KMS-11 (cell line): Measurements from ENCODE around the gene ARHGEF19.
"Not testable (repeated sequence)": the region's sequence is repeated elsewhere in the genome, so short reads cannot be mapped to it uniquely, and the experiment has no call there.

Source experiments
- H2AFZ ChIP-seq: fragments of 200-600 bp; sonication (generic); 2 replicates; pipeline ENCODE4 v1.6.1; 2016; ENCODE audit warnings: antibody characterized with exemption, mixed run types, low read depth
- H3K27ac ChIP-seq: fragments of 200-600 bp; sonication (generic); 2 replicates; pipeline ENCODE4 v1.6.1; 2016; ENCODE audit warnings: mild to moderate bottlenecking, mixed run types
- H3K27me3 ChIP-seq: fragments of 200-600 bp; sonication (generic); 2 replicates; pipeline ENCODE4 v1.6.1; 2017; ENCODE audit warnings: mild to moderate bottlenecking, low read depth, mixed run types, moderate library complexity; ENCODE audit not compliant: insufficient read depth
- H3K36me3 ChIP-seq: fragments of 200-600 bp; sonication (generic); 2 replicates; pipeline ENCODE4 v1.6.1; 2017; ENCODE audit warnings: mild to moderate bottlenecking, mixed run types; ENCODE audit not compliant: insufficient read depth
- H3K4me1 ChIP-seq: fragments of 200-600 bp; sonication (generic); 2 replicates; pipeline ENCODE4 v1.6.1; 2016; ENCODE audit warnings: mild to moderate bottlenecking, low read depth, mixed run types; ENCODE audit not compliant: poor library complexity, severe bottlenecking
- H3K4me2 ChIP-seq: fragments of 200-600 bp; sonication (generic); 2 replicates; pipeline ENCODE4 v1.7.0; 2016; ENCODE audit warnings: mild to moderate bottlenecking, mixed run types
- H3K4me3 ChIP-seq: fragments of 200-600 bp; sonication (generic); IDR thresholded peaks from 2 replicates; pipeline ENCODE4 v1.6.1; 2017; ENCODE audit warnings: low read depth, low read length, mixed read lengths; ENCODE audit not compliant: insufficient read depth
- H3K79me2 ChIP-seq: fragments of 200-600 bp; sonication (generic); 2 replicates; pipeline ENCODE4 v1.6.1; 2016; ENCODE audit warnings: low read depth, mixed run types; ENCODE audit not compliant: insufficient read depth
- H3K9ac ChIP-seq: fragments of 200-600 bp; sonication (generic); 2 replicates; pipeline ENCODE4 v1.6.1; 2016; ENCODE audit warnings: mild to moderate bottlenecking, mixed run types
- H4K20me1 ChIP-seq: fragments of 200-600 bp; sonication (generic); 2 replicates; pipeline ENCODE4 v1.6.1; 2016; ENCODE audit warnings: mild to moderate bottlenecking, mixed run types; ENCODE audit not compliant: insufficient read depth
- CTCF ChIP-seq: fragments of 200-600 bp; sonication (generic); conservative IDR thresholded peaks from 2 replicates; pipeline ENCODE4 v1.6.1; 2017; ENCODE audit warnings: low read depth, mild to moderate bottlenecking, antibody characterized with exemption, low read length, moderate library complexity, mixed read lengths

The ARHGEF19 gene

GRCh38 chr1:16215882-16216753 is 3.7 kb upstream of the ARHGEF19 start:
- Histone ChIP-seq H3K4me2 (peak overlapping the region; percentile 90), H3K4me3 (no peak overlapping the region), H2AFZ (peak overlapping the region; percentile 83; the same call in 1 of the 2 replicates), H3K27ac (peak overlapping the region; percentile 32; the same call in 1 of the 2 replicates), H3K4me1 (peaks cover 22% of the 10 kb centered on the region), H3K27me3 (no peaks in the 10 kb centered on the region), H3K79me2 (no peaks in the 10 kb centered on the region), H3K36me3 (no peaks in the 10 kb centered on the region), H4K20me1 (no peaks in the 10 kb centered on the region), H3K9ac (no peak overlapping the region; the same call in 1 of the 2 replicates)
- TF ChIP-seq CTCF: no peak

- not testable (repeated sequence) for H3K79me2 ChIP-seq, H3K27ac ChIP-seq, H3K4me3 ChIP-seq, H3K36me3 ChIP-seq, H4K20me1 ChIP-seq, H3K9ac ChIP-seq, H2AFZ ChIP-seq, H3K4me2 ChIP-seq, H3K27me3 ChIP-seq
- peaks cover 20% of the 10 kb centered on the region for H3K4me1 ChIP-seq
Measured at GRCh38 chr1:16215240-16215639, 2.8 kb upstream of the ARHGEF19 start.

- H4K20me1 ChIP-seq, H3K79me2 ChIP-seq, H3K9ac ChIP-seq, H3K36me3 ChIP-seq, H3K4me3 ChIP-seq, H2AFZ ChIP-seq, H3K4me2 ChIP-seq, H3K27me3 ChIP-seq, H3K27ac ChIP-seq: not testable (repeated sequence)
- H3K4me1 ChIP-seq: peaks cover 13% of the 10 kb centered on the region
Measured at GRCh38 chr1:16213544-16213943, 1.1 kb upstream of the ARHGEF19 start.

GRCh38 chr1:16213013-16213412 is 561 bp upstream of the ARHGEF19 start:
- Histone ChIP-seq H3K4me2 (no peak overlapping the region), H3K79me2 (no peaks in the 10 kb centered on the region), H2AFZ (no peak overlapping the region), H3K36me3 (no peaks in the 10 kb centered on the region), H3K4me1 (peaks cover 13% of the 10 kb centered on the region), H4K20me1 (no peaks in the 10 kb centered on the region), H3K9ac (no peak overlapping the region), H3K4me3 (no peak overlapping the region), H3K27me3 (no peaks in the 10 kb centered on the region), H3K27ac (no peak overlapping the region)
- no peak for TF ChIP-seq CTCF

GRCh38 chr1:16211824-16212223 is 628 bp downstream of the ARHGEF19 start:
- Histone ChIP-seq H3K79me2 (no peaks in the 10 kb centered on the region), H3K27me3 (no peaks in the 10 kb centered on the region), H4K20me1 (no peaks in the 10 kb centered on the region), H3K36me3 (no peaks in the 10 kb centered on the region), H3K4me3 (no peak overlapping the region), H3K4me1 (peaks cover 6% of the 10 kb centered on the region), H3K27ac (no peak overlapping the region), H3K9ac (no peak overlapping the region), H3K4me2 (no peak overlapping the region), H2AFZ (no peak overlapping the region)
- TF ChIP-seq CTCF: no peak
